GM18505 (cell line): ENCODE results near the gene PTPN23.

ENCODE experiments used
- ATAC-seq: cut with Tn5 transposase; IDR thresholded peaks from one replicate; pipeline ENCODE4 v1.9.1; 2021; ENCODE audit not compliant: unreplicated experiment
- POLR2A ChIP-seq: IDR thresholded peaks from 4 replicates; pipeline ENCODE4 v1.6.1; 2011; ENCODE audit warnings: borderline replicate concordance; ENCODE audit not compliant: insufficient read depth, insufficient read length; ENCODE audit errors: extremely low read depth

PTPN23 gene

DNA sequence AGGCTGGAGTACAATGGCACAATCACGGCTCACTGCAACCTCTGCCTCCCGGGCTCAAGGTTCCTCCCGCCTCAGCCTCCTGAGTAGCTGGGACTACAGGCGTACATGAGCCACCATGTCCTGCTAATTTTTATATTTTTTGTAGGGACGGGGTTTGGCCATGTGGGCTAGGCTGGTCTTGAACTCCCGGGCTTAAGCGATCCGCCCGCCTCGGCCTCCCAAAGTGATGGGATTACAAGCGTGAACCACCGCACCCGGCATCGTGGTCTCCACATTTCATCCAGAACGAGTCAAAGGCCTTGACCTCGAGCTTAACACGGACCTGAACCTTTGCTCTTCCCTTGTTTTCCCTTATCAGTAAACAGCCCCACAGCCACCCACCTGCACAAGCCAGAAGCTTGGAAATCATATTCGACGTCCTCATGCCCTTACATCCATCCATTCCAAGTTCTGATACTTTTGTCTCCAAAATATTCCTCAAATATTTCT lies 1.4 kb upstream of the PTPN23 start:
- ATAC-seq: no peak
- no peak for TF ChIP-seq POLR2A

DNA sequence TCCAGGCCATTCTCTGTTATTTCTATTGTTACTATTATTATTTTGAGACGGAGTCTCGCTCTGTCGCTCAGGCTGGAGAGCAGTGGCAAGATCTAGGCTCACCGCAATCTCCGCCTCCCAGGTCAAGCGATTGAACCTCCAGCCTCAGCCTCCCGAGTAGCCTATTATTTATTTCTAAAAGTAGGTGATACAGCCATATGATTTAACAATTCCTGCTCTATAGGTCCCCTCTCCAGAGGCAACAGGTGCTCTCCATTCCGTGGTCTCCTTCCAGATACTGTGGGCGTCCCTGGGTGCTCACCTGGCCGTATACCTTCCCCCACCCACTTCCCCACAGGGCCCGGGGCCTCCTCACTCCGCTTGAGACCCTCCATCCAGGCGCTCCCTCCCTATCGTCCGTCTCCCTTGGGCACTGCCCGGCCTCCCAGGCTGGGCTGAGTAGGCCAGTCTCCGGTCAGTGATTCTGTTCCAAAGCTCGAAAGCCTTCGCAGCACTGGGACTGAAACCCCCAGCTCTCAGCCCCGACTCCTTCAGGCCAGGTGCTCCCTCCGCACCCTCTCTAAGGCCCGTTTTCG lies 708 bp upstream of the PTPN23 start:
- no peak for ATAC-seq
- TF ChIP-seq POLR2A: no peak

DNA sequence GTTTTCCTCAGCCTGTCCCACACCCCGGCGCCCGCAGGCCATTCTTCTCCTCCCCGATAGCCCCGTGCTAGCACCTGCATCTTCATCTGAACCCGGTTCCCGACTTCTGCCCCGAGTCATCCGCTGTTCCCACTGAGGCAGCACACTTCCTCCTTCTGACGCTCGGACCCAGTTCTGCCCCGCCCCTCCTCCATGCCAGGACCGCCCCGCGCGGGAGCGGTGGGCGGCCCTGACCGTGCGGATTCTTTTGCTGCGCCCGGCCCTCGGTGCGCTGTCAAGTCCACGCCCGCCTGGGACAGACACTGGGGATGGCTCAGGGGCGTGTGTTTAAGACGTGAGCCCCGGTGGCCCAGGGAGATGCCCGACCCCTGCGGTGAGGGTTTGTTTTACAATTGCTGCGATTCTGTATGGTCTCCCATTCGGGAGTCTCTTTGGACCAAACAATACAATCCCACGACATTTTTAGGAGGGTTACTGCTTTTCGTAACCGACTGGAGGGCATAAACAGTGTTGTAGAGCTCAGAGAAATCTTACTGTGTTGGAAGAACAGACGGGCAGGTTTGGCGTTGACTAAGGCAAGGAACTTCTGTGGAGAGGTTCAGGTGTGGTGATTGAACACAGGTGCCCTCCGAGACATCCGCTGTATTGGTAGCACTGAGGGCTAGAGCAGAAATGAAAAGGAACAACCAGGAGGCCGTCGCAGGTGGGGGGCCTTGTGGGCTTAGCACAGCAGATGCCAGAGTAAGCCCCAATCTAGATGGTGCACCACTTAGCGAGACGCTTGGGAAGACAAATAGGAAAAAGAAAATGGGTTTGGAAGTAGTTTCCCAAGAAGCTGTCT lies 716 bp downstream of the PTPN23 start:
- peak; percentile 83 for TF ChIP-seq POLR2A
- peak; percentile 57 for ATAC-seq

DNA sequence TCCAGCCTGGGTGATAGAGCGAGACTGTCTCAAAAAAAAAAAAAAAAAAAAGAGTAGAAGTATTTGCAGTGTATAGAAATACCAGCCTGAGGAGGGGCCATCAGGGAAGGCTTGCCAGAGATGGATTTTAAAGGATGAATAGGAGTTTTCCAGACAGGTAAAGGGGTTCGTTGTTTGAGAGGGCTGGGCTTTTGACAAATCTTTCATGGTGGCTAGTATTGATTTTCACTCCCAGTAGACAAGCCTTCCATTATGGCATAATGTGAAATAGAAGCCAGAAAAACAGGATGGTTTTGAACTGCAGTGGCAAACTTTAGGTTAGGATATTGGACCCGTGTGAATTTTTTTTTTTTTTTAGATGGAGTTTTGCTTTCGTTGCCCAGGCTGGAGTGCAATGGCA lies 3.6 kb downstream of the PTPN23 start:
- TF ChIP-seq POLR2A: no peak
- no peak for ATAC-seq

DNA sequence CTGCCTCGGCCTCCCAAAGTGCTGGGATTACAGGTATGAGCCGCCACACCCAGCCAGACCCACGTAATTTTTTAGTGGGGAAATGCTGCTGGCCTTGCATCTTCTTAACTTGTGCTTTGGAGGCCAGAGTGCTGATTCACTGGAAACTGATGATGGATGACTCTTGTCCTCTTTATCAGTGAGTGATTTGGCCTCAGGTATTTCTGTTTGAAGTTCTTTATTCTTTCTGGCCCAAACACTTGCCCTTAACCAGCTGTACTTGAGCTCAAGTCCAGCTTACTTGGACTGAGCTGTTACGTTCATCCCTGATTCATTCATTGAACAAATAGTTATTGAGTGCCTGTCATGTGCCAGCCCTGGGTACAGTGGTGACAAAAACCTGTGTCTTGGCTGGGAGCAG lies 4.2 kb downstream of the PTPN23 start:
- TF ChIP-seq POLR2A: no peak
- no peak for ATAC-seq

DNA sequence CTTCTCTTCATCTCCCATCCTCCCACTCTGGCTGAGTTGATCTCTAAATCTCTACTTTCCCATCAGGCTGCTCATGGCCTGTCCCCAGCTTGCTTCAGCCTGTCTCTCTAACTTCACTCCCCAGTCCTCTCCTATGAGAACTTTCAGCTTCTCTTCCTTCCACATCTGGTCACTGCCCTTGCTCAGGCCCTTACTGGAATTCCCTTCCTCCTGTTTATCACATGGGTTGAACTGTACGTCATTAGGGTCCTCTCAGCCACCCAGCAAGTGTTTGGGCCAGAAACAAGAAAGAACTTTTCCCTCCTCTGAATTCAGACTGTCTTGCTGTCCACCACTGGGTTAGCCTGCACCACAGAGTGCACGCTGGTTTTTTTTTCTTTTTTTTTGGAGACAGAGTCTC lies 5.0 kb downstream of the PTPN23 start:
- no peak for TF ChIP-seq POLR2A
- ATAC-seq: no peak

DNA sequence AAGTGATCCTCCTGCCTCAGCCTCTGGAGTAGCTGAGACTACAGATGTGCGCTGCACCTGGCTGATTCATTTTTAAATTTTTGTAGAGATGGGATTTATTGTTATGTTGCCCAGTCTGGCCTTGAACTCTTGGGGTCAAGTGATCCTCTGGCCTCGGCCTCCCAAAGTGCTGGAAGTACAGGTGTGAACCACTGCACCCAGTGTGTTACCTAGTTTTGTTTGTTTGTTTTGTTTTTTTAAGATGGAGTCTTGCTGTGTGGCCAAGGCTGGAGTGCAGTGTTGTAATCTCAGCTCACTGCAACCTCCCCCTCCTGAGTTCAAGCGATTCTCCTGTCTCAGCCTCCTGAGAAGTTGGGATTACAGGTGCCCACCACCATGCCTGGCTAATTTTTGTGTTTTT lies 12.1 kb downstream of the PTPN23 start:
- ATAC-seq: no peak
- no peak for TF ChIP-seq POLR2A

DNA sequence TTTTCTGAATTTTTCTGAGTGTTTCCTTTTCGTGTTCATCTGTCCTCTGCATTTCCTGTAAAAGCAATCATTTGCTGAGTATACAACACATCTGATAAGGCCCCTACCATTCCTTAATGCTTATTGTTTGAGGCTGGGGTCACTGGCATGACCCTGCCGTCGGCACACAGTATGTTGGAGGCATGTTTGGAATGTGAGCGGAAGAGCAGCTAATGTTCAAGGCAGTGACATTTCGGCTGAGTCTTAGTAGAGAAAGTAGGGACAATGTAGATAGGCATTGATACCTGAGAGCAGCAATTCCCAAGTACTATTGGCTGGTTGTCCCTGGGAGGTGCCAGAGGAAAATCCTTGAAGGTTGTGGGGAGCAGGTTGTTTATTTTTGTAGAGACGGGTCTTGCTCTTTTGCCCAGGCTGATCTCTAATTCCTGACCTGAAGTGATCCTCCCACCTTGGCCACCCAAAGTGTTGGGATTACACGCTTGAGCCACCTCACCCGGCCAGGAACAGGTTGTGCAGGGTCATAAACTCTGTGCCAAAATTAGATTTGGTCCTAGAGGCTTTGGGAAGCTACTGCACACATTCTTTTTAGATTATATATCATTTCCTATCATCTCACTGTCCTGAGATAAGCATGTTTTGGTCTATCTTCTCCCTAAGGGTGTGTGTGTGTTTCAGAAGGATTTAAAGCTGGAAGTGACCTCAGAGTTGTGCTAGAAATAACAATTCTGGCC lies 13.5 kb downstream of the PTPN23 start:
- TF ChIP-seq POLR2A: no peak
- ATAC-seq: no peak

DNA sequence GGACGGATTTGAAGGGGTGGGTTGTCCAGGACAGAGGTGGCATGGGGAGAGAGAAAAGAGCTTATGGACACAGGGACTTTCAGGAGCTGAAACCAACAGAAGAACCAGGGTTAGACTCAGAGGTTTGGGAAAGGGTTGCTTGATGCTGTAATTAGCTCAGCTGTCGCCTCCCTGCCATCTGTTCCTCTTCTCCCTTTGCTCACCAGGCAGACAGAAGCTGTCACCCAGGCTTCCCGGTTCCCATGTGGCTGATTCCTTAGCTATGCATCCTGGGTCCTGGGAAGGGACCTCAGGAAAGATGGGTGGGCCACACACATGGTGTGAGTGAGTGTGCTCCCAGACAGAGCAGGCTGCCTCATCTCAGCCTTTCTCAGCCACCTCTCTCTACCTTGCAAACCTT lies 14.1 kb downstream of the PTPN23 start:
- ATAC-seq: no peak
- no peak for TF ChIP-seq POLR2A

DNA sequence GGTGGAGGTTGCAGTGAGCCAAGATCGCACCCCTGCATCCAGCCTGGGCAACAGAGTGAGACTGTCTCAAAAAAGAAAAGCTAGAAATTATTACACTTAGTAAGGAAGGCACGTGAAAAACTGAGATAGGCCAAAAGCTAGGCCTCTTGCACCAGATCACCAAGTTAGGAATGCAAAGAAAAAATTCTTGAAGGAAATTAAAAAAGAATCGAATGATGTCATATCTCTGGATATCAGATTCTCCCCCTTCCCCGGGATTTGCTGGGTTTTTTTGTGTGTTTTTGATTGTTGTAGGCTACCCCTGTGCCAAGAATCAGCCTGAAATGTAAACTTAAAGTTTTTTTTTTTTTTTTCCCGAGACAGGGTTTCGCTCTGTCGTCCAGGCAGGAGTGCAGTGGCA lies 17.4 kb downstream of the PTPN23 start:
- no peak for ATAC-seq
- no peak for TF ChIP-seq POLR2A

DNA sequence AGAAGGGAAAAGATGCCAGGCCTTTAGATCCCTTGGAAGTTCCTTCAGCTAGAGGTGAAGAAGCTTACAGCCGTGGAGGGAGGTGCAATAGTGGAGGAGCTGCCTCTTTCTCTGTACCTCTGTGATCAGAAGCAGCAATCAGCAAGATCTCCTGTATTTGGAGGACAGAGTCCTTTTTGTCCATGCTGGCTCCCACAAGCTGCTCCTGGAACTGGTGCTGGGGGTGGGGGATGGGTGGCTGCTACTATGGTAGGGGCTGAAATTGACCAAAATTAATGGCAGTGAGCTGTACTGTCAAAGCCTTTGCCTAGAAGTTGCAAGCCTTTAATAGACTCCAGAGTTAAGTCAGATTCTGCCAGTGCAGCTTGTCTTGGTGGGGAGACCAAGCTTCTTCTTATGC lies 18.2 kb downstream of the PTPN23 start:
- TF ChIP-seq POLR2A: no peak
- no peak for ATAC-seq

DNA sequence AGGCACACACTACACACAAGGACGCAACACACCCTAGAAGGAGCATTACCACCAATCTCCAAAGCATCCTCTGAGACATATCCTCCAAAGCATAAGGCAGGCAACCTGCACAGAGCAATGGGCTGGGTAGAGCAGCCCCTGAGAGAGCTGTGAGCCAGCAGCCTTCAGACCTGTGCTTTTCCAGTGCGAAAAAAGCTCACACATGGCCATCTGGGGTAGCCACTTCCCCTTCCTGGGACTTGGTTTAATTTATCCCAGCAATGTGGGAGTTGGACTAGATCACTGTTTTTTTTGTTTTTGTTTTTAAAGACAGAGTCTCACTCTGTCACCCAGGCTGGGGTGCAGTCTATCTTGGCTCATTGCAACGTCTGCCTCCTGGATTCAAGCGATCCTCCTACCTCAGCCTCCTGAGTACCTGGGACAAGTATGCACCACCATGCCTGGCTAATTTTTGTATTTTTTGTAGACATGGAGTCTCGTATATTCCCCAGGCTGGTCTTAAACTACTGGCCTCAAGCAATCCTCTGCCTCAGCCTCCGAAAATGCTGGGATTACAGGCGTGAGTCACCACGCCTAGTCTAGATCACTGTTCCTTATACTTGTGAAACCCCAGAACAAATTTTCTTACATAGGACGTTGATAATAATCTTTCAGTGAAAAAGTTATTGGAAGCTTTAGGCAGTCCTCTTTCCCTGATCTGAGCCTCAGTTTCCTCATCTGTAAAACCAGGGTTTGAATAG lies 18.9 kb downstream of the PTPN23 start:
- no peak for ATAC-seq
- TF ChIP-seq POLR2A: no peak

DNA sequence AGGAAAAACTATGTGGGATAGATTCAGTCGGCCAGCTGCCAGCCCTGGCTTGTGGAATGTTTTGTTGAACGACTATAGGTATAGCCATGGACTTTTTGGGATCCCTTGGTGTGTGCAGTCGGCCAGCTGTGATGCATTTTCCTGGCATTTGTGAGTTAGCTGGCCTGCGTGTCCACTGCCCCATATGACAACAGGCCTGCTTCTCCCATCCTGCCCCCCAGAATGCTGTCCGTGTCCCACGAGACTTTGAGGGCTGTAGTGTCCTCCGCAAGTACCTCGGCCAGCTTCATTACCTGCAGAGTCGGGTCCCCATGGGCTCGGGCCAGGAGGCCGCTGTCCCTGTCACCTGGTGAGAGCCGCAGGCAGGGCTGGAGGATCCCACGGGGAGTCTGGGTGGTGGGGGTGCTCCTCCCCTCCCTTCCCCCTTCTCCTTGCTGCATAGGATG lies 23.6 kb downstream of the PTPN23 start:
- ATAC-seq: no peak
- no peak for TF ChIP-seq POLR2A
